Measurements from ENCODE around the gene TLR6. TPM values are rescaled to one million over a fixed set of nuclear protein-coding genes. Genes with fewer than 3 reads are reported as not detected.

Gene TLR6, protein sequence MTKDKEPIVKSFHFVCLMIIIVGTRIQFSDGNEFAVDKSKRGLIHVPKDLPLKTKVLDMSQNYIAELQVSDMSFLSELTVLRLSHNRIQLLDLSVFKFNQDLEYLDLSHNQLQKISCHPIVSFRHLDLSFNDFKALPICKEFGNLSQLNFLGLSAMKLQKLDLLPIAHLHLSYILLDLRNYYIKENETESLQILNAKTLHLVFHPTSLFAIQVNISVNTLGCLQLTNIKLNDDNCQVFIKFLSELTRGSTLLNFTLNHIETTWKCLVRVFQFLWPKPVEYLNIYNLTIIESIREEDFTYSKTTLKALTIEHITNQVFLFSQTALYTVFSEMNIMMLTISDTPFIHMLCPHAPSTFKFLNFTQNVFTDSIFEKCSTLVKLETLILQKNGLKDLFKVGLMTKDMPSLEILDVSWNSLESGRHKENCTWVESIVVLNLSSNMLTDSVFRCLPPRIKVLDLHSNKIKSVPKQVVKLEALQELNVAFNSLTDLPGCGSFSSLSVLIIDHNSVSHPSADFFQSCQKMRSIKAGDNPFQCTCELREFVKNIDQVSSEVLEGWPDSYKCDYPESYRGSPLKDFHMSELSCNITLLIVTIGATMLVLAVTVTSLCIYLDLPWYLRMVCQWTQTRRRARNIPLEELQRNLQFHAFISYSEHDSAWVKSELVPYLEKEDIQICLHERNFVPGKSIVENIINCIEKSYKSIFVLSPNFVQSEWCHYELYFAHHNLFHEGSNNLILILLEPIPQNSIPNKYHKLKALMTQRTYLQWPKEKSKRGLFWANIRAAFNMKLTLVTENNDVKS
- 0.03 TPM in 1 of 2 replicates, not detected in the other for total RNA-seq (2014; rRNA removed; shearing (Covaris generic))

GRCh38 chr4:38856524-38857337, at the start of gene TLR6:
TLR6 (minus strand) TSS chr4:38856817; CDS start chr4:38829473, 27,344 bp downstream.
- peak; percentile 48 for DNase-seq (ENCODE audit: low spot score)
- in situ Hi-C loops (cut with HindIII; ENCODE audit: low sequenced_read_pairs), result no loop called here

GRCh38 chr4:38905652-38906385, 49.2 kb upstream of the TLR6 start:
- in situ Hi-C loops (cut with HindIII; ENCODE audit: low sequenced_read_pairs), result no loop called here
- no peak for DNase-seq (ENCODE audit: low spot score)

DNA sequence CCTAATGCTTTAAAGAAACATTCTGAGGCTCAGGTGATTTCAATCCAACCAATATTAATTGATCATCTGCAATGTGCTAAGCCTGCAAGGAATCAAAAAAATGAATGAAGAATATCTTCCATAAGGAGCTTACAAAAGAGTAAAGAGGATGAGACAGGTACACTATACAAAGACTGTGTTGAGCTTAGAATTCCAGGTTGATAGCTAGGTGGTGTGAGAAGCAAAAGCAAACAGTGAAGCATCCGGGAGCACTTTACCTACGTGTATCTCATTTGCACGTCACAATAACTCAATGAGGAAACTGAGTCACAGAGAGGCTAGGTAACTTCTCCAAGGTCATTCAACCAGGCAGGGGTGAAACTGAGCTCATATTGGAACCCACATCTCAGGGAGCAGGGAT, 48.1 kb upstream of the TLR6 start:
- DNase-seq (ENCODE audit: low spot score), result no peak
- in situ Hi-C loops (cut with HindIII; ENCODE audit: low sequenced_read_pairs), result no loop called here

- DNase-seq (ENCODE audit: low spot score), result no peak
- in situ Hi-C loops (cut with HindIII; ENCODE audit: low sequenced_read_pairs), result no loop called here
Observed at GRCh38 chr4:38904090-38904666, 47.6 kb upstream of the TLR6 start.

GRCh38 chr4:38902695-38903094, 46.1 kb upstream of the TLR6 start:
- peak; percentile 78 for DNase-seq (ENCODE audit: low spot score)
- in situ Hi-C loops (cut with HindIII; ENCODE audit: low sequenced_read_pairs), result no loop called here

DNA sequence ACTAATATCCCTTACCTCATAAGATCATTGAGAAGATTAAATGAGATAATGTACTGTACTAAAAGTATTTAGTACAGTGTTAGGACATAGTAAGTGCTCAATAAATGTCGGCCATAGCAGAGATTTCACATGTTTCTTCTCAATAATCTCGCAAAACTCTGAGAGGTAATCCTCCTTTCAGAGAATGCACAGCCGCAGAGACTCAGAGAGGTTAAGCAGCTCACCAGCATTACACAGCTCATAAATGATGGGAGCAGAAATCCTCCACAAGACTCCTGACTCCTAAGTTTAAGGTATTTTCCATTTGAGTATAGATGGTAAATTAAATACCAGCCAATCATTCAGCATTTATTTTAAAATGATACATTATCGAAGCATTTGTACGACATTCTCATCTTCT, 45.6 kb upstream of the TLR6 start:
- in situ Hi-C loops (cut with HindIII; ENCODE audit: low sequenced_read_pairs), result no loop called here
- DNase-seq (ENCODE audit: low spot score), result no peak

GRCh38 chr4:38898245-38898644, 41.6 kb upstream of the TLR6 start:
- in situ Hi-C loops (cut with HindIII; ENCODE audit: low sequenced_read_pairs), result no loop called here
- DNase-seq (ENCODE audit: low spot score), result no peak

GRCh38 chr4:38896940-38897339, 40.3 kb upstream of the TLR6 start:
- DNase-seq (ENCODE audit: low spot score), result no peak
- in situ Hi-C loops (cut with HindIII; ENCODE audit: low sequenced_read_pairs), result no loop called here

GRCh38 chr4:38894322-38894982, 37.8 kb upstream of the TLR6 start:
- no peak for DNase-seq (ENCODE audit: low spot score)
- in situ Hi-C loops (cut with HindIII; ENCODE audit: low sequenced_read_pairs), result no loop called here

DNA sequence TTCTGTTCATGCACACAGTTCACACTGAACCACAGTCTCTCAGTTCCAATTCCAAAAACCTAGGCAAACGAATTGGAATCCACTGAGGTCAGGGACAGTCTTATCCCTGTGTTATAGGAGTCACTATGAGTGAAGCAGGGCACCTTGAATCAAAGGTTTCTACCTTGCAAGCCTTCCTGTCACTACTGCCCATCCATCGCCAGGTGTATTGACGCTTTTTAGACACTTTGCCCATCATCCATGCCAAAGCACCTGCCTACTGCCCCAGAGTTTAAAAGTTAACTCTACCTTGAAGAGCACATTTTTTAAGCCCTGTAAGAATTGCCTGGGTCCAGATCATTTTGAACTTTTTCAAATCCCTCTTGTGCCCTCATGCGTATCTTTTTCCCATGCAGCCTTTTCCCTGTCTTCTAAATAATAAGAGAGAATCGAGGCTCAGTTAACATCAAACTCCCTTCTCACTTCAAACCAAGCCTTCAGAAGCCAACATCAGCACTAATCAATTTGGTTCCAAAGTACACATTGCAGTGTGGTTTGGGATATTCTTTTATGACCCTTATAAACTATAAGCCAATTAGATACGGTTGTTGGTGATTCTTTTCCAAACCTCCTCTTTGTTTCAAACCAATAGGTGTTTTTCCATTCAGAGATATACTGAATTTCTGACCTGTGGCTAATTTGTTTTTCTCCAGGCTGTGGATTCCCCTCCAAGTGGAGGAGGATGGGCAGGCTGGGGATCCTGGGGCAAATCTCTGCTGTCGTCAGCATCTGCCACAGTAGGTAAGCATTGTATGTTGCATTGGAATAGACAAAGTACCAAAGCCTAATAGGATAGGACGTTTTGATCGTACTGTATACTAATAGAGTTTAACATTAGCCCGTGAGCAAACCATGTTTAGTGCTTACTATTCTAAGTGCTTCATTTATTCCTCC, 34.7 kb upstream of the TLR6 start:
- DNase-seq (ENCODE audit: low spot score), result no peak
- in situ Hi-C loops (cut with HindIII; ENCODE audit: low sequenced_read_pairs), result no loop called here

- no peak for DNase-seq (ENCODE audit: low spot score)
- in situ Hi-C loops (cut with HindIII; ENCODE audit: low sequenced_read_pairs), result no loop called here
Observed at GRCh38 chr4:38889143-38889542, 32.5 kb upstream of the TLR6 start.

GRCh38 chr4:38884254-38884653, 27.6 kb upstream of the TLR6 start:
- in situ Hi-C loops (cut with HindIII; ENCODE audit: low sequenced_read_pairs), result no loop called here
- no peak for DNase-seq (ENCODE audit: low spot score)

GRCh38 chr4:38876636-38877035, 20.0 kb upstream of the TLR6 start:
- DNase-seq (ENCODE audit: low spot score), result no peak
- in situ Hi-C loops (cut with HindIII; ENCODE audit: low sequenced_read_pairs), result no loop called here

DNA sequence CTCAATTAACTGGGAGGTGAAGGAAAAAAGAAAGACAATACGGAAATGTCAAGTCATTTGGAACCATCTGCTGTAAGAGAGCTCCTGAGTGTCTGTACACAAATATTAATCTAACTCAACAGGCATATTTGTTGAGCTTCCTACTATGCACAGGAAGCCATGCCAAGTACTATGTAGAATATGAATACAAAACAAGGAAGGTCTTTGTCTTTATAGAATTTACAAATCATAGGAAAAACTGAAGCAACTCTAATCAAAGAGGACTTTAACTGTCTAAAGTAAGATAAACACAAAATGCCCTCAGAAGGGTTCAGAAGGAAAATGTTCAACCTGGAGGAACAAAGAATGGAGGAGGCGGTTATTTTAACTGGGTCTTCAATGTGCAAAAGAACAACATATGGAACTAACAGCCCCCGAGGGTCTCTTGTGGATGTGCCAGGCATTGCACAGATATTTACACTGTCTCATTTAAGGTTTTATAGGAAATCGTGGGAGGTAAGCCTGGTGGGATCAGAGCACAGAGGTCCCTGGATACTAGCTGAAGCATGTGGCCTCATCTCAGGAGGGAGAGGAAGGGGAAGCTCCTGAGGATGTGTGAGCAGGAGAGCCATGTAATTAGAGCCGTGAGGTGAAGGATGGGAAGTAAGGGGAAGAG, 16.8 kb upstream of the TLR6 start:
- in situ Hi-C loops (cut with HindIII; ENCODE audit: low sequenced_read_pairs), result no loop called here
- no peak for DNase-seq (ENCODE audit: low spot score)

DNA sequence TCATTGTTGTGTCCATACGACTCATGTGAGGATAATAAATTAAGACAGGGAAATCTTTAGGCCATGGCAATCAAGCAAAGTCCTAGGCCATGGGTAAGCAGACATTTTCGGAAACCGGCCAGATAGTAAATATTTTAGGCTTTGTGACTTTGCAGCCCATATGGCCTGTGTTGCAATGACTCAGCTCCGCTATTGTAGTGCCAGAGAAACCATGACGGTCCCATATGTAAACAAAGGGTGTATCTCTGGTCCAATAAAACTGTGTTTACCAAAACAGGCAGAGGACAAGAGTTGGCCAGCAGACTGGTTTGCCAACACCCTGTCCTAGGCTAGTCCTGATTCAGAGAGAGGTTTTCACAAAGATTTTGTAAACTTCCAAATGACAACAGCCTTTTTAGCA, 16.0 kb upstream of the TLR6 start:
- no peak for DNase-seq (ENCODE audit: low spot score)
- in situ Hi-C loops (cut with HindIII; ENCODE audit: low sequenced_read_pairs), result no loop called here

DNA sequence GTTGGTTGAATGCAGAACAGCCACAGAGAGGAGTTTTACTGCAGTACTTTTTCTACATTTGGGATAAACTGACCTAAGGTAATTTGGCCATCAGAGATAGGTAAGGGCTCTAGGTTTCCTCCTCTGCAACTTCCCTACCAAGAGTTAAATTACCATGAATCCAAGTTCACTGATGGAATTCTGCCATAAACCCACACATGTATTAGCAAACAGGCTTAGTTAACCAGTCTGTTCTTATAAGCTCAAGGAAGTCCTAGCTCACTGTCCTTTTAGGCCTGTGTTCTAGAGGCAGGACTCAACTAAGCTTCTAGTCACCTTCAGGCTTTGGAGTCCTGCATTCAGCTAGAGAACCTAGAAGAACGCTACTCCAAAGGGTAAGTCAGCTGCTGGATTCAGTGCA, 15.0 kb upstream of the TLR6 start:
- DNase-seq (ENCODE audit: low spot score), result no peak
- in situ Hi-C loops (cut with HindIII; ENCODE audit: low sequenced_read_pairs), result no loop called here
